GM18951 (cell line): ENCODE data around the gene LY9.
"Not testable (repeated sequence)": the region's sequence is repeated elsewhere in the genome, so short reads cannot be mapped to it uniquely, and the experiment has no call there.

ENCODE experiments used
- POLR2A ChIP-seq: IDR thresholded peaks from 4 replicates; pipeline ENCODE4 v1.6.1; 2011; ENCODE audit warnings: mild to moderate bottlenecking; ENCODE audit not compliant: insufficient read length, insufficient read depth; ENCODE audit errors: extremely low read depth
- in situ Hi-C: fragments of 300-500 bp; cut with MboI; formaldehyde crosslinking; loops from one replicate; pipeline ENCODE4 v1.12.0; 2022; ENCODE audit warnings: low sequenced_read_pairs, mixed read lengths, inconsistent platforms; ENCODE audit not compliant: unreplicated experiment

LY9 gene

GRCh38 chr1:160863061-160863773 is 67.2 kb downstream of the LY9 start:
- TF ChIP-seq POLR2A = no peak
- in situ Hi-C loops = no loop called here

- in situ Hi-C loops = no loop called here
- no peak for TF ChIP-seq POLR2A
Observed at GRCh38 chr1:160863774-160864131, 67.8 kb downstream of the LY9 start.

- in situ Hi-C loops = no loop called here
Observed at GRCh38 chr1:160864173-160864572, 68.2 kb downstream of the LY9 start.

GRCh38 chr1:160865337-160865736 is 69.4 kb downstream of the LY9 start:
- in situ Hi-C loops = no loop called here
- no peak for TF ChIP-seq POLR2A

More at GRCh38 chr1:160864173-160864572, 68.2 kb downstream of the LY9 start:
- TF ChIP-seq POLR2A = no peak

- TF ChIP-seq POLR2A = no peak
- in situ Hi-C loops = no loop called here
Observed at GRCh38 chr1:160866001-160866694, 70.2 kb downstream of the LY9 start.

- TF ChIP-seq POLR2A = no peak
- in situ Hi-C loops = no loop called here
Observed at GRCh38 chr1:160866695-160867260, 70.8 kb downstream of the LY9 start.

GRCh38 chr1:160867651-160868050 is 71.7 kb downstream of the LY9 start:
- in situ Hi-C loops = not testable (repeated sequence)

GRCh38 chr1:160868141-160868540 is 72.2 kb downstream of the LY9 start:
- no peak for TF ChIP-seq POLR2A
- in situ Hi-C loops = no loop called here

GRCh38 chr1:160874935-160875334 is 79.0 kb downstream of the LY9 start:
- in situ Hi-C loops = no loop called here

GRCh38 chr1:160875591-160875990 is 79.6 kb downstream of the LY9 start:
- in situ Hi-C loops = not testable (repeated sequence)

More at GRCh38 chr1:160874935-160875334, 79.0 kb downstream of the LY9 start:
- no peak for TF ChIP-seq POLR2A

- in situ Hi-C loops = no loop called here
- no peak for TF ChIP-seq POLR2A
Observed at GRCh38 chr1:160876311-160876710, 80.3 kb downstream of the LY9 start.

- in situ Hi-C loops = no loop called here
- TF ChIP-seq POLR2A = no peak
Observed at GRCh38 chr1:160877221-160877620, 81.2 kb downstream of the LY9 start.
